Natural killer cell (primary cell): Measurements from ENCODE around the gene CD300E. TPM values are rescaled to one million over a fixed set of nuclear protein-coding genes. Genes with fewer than 3 reads are reported as not detected.
A peak's percentile ranks its signal among the peaks of the same experiment; 100 is the strongest.

Experiments used
- ATAC-seq, 3 donors: fragments of 150-1000 bp in 2 of 3; fragments of 200-7000 bp in 1 of 3; cut with Tn5 transposase; 1 replicate in 1 of 3; 2 replicates in 2 of 3; pipeline ENCODE4 v1.10.0; 2021; ENCODE audit warnings: mild to moderate bottlenecking in 2 of 3, moderate library complexity in 2 of 3
- DNase-seq, 2 donors: peaks; one replicate each; pipeline versions ENCODE4 v3.0.0 to v3.0.0-alpha.2; 2013 to 2021; ENCODE audit warnings: mixed read lengths in 1 of 2
- H3K27ac ChIP-seq: one replicate; pipeline ENCODE4 v1.5.1; 2013; ENCODE audit warnings: mild to moderate bottlenecking, low read length
- H3K27me3 ChIP-seq: one replicate; pipeline ENCODE4 v1.6.1; 2013; ENCODE audit warnings: low read length; ENCODE audit not compliant: control insufficient read depth, insufficient read depth
- H3K36me3 ChIP-seq: one replicate; pipeline ENCODE4 v1.6.1; 2013; ENCODE audit warnings: low read length; ENCODE audit not compliant: control insufficient read depth, insufficient read depth
- H3K4me1 ChIP-seq: one replicate; pipeline ENCODE4 v1.6.1; 2013; ENCODE audit warnings: low read length; ENCODE audit not compliant: control insufficient read depth, insufficient read depth
- H3K4me3 ChIP-seq: one replicate; pipeline ENCODE4 v1.5.1; 2013; ENCODE audit warnings: low read length
- H3K9me3 ChIP-seq: one replicate; pipeline ENCODE4 v1.6.1; 2013; ENCODE audit warnings: low read length; ENCODE audit not compliant: control insufficient read depth, insufficient read depth
- H3K27ac Mint-ChIP-seq, 2 donors: one replicate each; pipeline ENCODE4 v1.8.0; 2022; ENCODE audit warnings: mild to moderate bottlenecking in 2 of 2, mixed read lengths in 2 of 2, moderate library complexity in 1 of 2
- H3K27me3 Mint-ChIP-seq, 2 donors: one replicate each; pipeline ENCODE4 v1.8.0; 2022; ENCODE audit warnings: low read depth in 2 of 2, mixed read lengths in 2 of 2
- H3K36me3 Mint-ChIP-seq: one replicate; pipeline ENCODE4 v1.8.0; 2022; ENCODE audit warnings: mixed read lengths
- H3K4me1 Mint-ChIP-seq, 2 donors: one replicate each; pipeline ENCODE4 v1.8.0; 2022; ENCODE audit warnings: mixed read lengths in 2 of 2
- H3K4me3 Mint-ChIP-seq: one replicate; pipeline ENCODE4 v1.8.0; 2022; ENCODE audit warnings: mild to moderate bottlenecking, moderate library complexity, mixed read lengths
- H3K9me3 Mint-ChIP-seq, 2 donors: one replicate each; pipeline ENCODE4 v1.8.0; 2022; ENCODE audit warnings: mixed read lengths in 2 of 2
- WGBS: methylation state at CpG from one replicate; pipeline ENCODE4 v1.1.7; 2013; ENCODE audit warnings: missing lambda C conversion rate; ENCODE audit not compliant: insufficient coverage; 5-methylcytosine and 5-hydroxymethylcytosine counted together
- intact Hi-C: fragments of 100-400 bp; cut with micrococcal nuclease; formaldehyde crosslinking; loops from one replicate; pipeline ENCODE4 v1.14.2; 2022
- total RNA-seq, 4 donors: library from RNA; stranded (reverse); fragments of 120-200 nt in 1 of 4; gene quantifications; one replicate each; pipeline versions ENCODE4 v1.2.3 to v1.2.4, GENCODE V29; 2013 to 2022
- TF ChIP-seq, protein P1 (sequence below): fragments of 200-600 bp; IDR thresholded peaks from one replicate; pipeline ENCODE4 v1.8.0; 2022; ENCODE audit warnings: antibody characterized with exemption

The CD300E gene, protein sequence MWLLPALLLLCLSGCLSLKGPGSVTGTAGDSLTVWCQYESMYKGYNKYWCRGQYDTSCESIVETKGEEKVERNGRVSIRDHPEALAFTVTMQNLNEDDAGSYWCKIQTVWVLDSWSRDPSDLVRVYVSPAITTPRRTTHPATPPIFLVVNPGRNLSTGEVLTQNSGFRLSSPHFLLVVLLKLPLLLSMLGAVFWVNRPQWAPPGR
- total RNA-seq = 1 to 10 TPM; 6.9 to 10.0 (median 8.9) TPM
- total RNA-seq (2013) = 2.7 TPM

GRCh38 chr17:74623693-74624093, at the start of gene CD300E:
CD300E (minus strand) TSS chr17:74623738; CDS start chr17:74623621, 117 bp downstream.
- no peak within 1 kb of the TSS for H3K4me3 Mint-ChIP-seq
- H3K27me3 ChIP-seq = peaks cover 7% of the 10 kb centered on the region
- H3K9me3 Mint-ChIP-seq = no peaks in the 10 kb centered on the region
- H3K36me3 ChIP-seq = no peaks in the 10 kb centered on the region
- H3K9me3 ChIP-seq = no peaks in the 10 kb centered on the region
- H3K4me1 ChIP-seq = no peaks in the 10 kb centered on the region
- peaks cover 0 to 13% of the 10 kb centered on the region in 2 donors for H3K4me1 Mint-ChIP-seq
- H3K27ac ChIP-seq = peak within 1 kb of the TSS; percentile 23
- H3K27ac Mint-ChIP-seq = no peak within 1 kb of the TSS
- intact Hi-C loops = no loop called here
- no peaks in the 10 kb centered on the region for H3K36me3 Mint-ChIP-seq
- H3K27me3 Mint-ChIP-seq = peaks cover 58 to 73% of the 10 kb centered on the region in 2 donors
- no peak for ATAC-seq
- peak within 1 kb of the TSS; percentile 7 for H3K4me3 ChIP-seq
- TF ChIP-seq, protein P1, sequence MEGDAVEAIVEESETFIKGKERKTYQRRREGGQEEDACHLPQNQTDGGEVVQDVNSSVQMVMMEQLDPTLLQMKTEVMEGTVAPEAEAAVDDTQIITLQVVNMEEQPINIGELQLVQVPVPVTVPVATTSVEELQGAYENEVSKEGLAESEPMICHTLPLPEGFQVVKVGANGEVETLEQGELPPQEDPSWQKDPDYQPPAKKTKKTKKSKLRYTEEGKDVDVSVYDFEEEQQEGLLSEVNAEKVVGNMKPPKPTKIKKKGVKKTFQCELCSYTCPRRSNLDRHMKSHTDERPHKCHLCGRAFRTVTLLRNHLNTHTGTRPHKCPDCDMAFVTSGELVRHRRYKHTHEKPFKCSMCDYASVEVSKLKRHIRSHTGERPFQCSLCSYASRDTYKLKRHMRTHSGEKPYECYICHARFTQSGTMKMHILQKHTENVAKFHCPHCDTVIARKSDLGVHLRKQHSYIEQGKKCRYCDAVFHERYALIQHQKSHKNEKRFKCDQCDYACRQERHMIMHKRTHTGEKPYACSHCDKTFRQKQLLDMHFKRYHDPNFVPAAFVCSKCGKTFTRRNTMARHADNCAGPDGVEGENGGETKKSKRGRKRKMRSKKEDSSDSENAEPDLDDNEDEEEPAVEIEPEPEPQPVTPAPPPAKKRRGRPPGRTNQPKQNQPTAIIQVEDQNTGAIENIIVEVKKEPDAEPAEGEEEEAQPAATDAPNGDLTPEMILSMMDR = no peak
- DNase-seq = no peak
- WGBS = 50% methylated on average over 5 of the region's 5 CpGs

DNA sequence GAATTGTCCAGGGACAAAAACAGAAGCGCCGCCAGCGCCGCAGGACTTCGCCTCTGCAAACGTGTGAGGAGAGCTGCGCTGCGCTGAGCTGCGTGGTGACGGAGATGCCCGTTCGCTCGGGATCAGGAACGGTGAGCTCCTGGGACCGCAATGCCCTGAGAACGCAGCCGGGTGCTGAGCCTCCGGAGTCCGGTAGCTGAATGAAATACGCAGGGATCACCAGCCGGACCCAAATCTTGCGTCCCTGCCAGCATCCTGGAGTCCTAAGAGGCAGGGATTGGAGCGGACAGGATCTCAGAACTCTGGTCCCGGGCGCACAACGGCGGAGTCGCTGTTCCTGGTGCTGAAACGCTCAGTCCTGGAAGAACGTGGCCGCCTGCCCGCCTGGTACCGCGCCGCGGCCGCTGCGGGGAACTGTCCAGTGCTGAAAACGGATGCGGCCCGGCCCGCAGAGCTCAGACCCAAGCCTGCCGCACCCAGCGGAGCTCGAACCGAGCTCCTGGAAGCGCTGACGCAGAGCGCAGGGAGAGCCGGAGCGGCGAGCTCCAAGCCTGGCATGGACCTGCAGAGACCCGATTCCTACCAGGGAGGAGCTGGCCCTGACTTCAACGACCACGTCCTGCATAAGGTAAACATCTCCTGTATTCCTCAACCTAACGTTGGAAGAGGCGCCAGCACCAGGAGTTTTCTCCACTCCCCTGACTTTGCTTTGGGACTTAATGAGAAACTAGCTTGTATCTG, 47.7 kb upstream of the CD300E start:
- TF ChIP-seq, protein P1 = no peak
- H3K27me3 Mint-ChIP-seq = peaks cover 38 to 56% of the 10 kb centered on the region in 2 donors
- ATAC-seq (peak; percentile 95 to 99 (median 99)), DNase-seq (peak; percentile 77 to 88)
- H3K27me3 ChIP-seq = peaks cover 40% of the 10 kb centered on the region
- H3K9me3 ChIP-seq = peaks cover 6% of the 10 kb centered on the region
- peaks cover 10% of the 10 kb centered on the region for H3K4me1 ChIP-seq
- peaks cover 14 to 21% of the 10 kb centered on the region in 2 donors for H3K4me1 Mint-ChIP-seq
- peaks cover 0 to 3% of the 10 kb centered on the region in 2 donors for H3K9me3 Mint-ChIP-seq
- H3K27ac ChIP-seq = no peak overlapping the region
- 19% methylated on average over 57 of the region's 57 CpGs for WGBS
- H3K36me3 ChIP-seq = no peaks in the 10 kb centered on the region
- no peak overlapping the region for H3K4me3 ChIP-seq
- H3K4me3 Mint-ChIP-seq = no peak overlapping the region
- H3K36me3 Mint-ChIP-seq = no peaks in the 10 kb centered on the region
- intact Hi-C loops = no loop called here
- peak overlapping the region in 1 of 2 donors; percentile 41 for H3K27ac Mint-ChIP-seq

GRCh38 chr17:74670329-74670728, 46.8 kb upstream of the CD300E start:
- Mint-ChIP-seq H3K9me3 (peaks cover 0 to 3% of the 10 kb centered on the region in 2 donors), H3K27me3 (peaks cover 39 to 56% of the 10 kb centered on the region in 2 donors), H3K4me3 (no peak overlapping the region), H3K27ac (no peak overlapping the region), H3K36me3 (no peaks in the 10 kb centered on the region), H3K4me1 (peaks cover 14 to 21% of the 10 kb centered on the region in 2 donors)
- Histone ChIP-seq H3K27me3 (peaks cover 42% of the 10 kb centered on the region), H3K4me3 (no peak overlapping the region), H3K9me3 (peaks cover 6% of the 10 kb centered on the region), H3K36me3 (no peaks in the 10 kb centered on the region), H3K4me1 (peaks cover 10% of the 10 kb centered on the region), H3K27ac (no peak overlapping the region)
- no peak for ATAC-seq
- TF ChIP-seq, protein P1 = no peak
- intact Hi-C loops = no loop called here
- WGBS = 84% methylated on average over 6 of the region's 6 CpGs
- no peak for DNase-seq
